Left renal pelvis (tissue), 4 donors: ENCODE measurements around the gene KIAA2012. TPM values are rescaled to one million over a fixed set of nuclear protein-coding genes. Genes with fewer than 3 reads are reported as not detected.

Experiments
- DNase-seq, 4 donors: peaks; one replicate each; pipeline ENCODE4 v3.0.0-alpha.2; 2013; ENCODE audit warnings: low read depth in 4 of 4, low spot score in 3 of 4
- polyA plus RNA-seq, 4 donors: library from polyadenylated mRNA; unstranded; fragments of 120-200 nt; gene quantifications; one replicate each; pipeline ENCODE4 v1.2.1, GENCODE V29; 2013; ENCODE audit not compliant: insufficient read length in 4 of 4

The KIAA2012 gene
- polyA plus RNA-seq, 4 donors: 0.14 to 0.38 (median 0.17) TPM

GRCh38 chr2:202072226-202072625 lies 829 bp upstream of the KIAA2012 start:
- no peak for DNase-seq

- DNase-seq: no peak
These were observed 1.3 kb downstream of the KIAA2012 start for GRCh38 chr2:202074324-202074723.

- DNase-seq: no peak
These were observed 6.3 kb downstream of the KIAA2012 start for GRCh38 chr2:202079310-202079709.

GRCh38 chr2:202084265-202084664 lies 11.2 kb downstream of the KIAA2012 start:
- no peak for DNase-seq

- DNase-seq: no peak
These were observed 15.7 kb downstream of the KIAA2012 start for GRCh38 chr2:202088777-202089176.

- DNase-seq: no peak
These were observed 17.5 kb downstream of the KIAA2012 start for GRCh38 chr2:202090530-202090929.

- DNase-seq: no peak
These were observed 18.4 kb downstream of the KIAA2012 start for GRCh38 chr2:202091476-202091875.

- DNase-seq: no peak
These were observed 21.5 kb downstream of the KIAA2012 start for GRCh38 chr2:202094426-202094986.

- no peak for DNase-seq
These were observed 22.2 kb downstream of the KIAA2012 start for GRCh38 chr2:202095235-202095634.

GRCh38 chr2:202096736-202097135 lies 23.7 kb downstream of the KIAA2012 start:
- DNase-seq: no peak

- no peak for DNase-seq
These were observed 25.2 kb downstream of the KIAA2012 start for GRCh38 chr2:202098291-202098690.

- DNase-seq: no peak
These were observed 26.5 kb downstream of the KIAA2012 start for GRCh38 chr2:202099515-202099914.

GRCh38 chr2:202100176-202100575 lies 27.1 kb downstream of the KIAA2012 start:
- no peak for DNase-seq

- no peak for DNase-seq
These were observed 28.0 kb downstream of the KIAA2012 start for GRCh38 chr2:202101026-202101579.

GRCh38 chr2:202102425-202103000 lies 29.5 kb downstream of the KIAA2012 start:
- no peak for DNase-seq

GRCh38 chr2:202104286-202104870 lies 31.3 kb downstream of the KIAA2012 start:
- DNase-seq: no peak

GRCh38 chr2:202105025-202105424 lies 32.0 kb downstream of the KIAA2012 start:
- no peak for DNase-seq

- no peak for DNase-seq
These were observed 35.3 kb downstream of the KIAA2012 start for GRCh38 chr2:202108345-202108744.

- DNase-seq: no peak
These were observed 36.2 kb downstream of the KIAA2012 start for GRCh38 chr2:202109139-202109736.

GRCh38 chr2:202109737-202110184 lies 36.7 kb downstream of the KIAA2012 start:
- DNase-seq: no peak

GRCh38 chr2:202110491-202110890 lies 37.4 kb downstream of the KIAA2012 start:
- DNase-seq: no peak

GRCh38 chr2:202112041-202112440 lies 39.0 kb downstream of the KIAA2012 start:
- DNase-seq: no peak
